Upper lobe of left lung (tissue), 6 donors: ENCODE results near the gene MAB21L4. TPM values are rescaled to one million over a fixed set of nuclear protein-coding genes. Genes with fewer than 3 reads are reported as not detected.

Experiments used
- ATAC-seq, 2 donors: fragments of 200-7000 bp; cut with Tn5 transposase; one replicate each; pipeline ENCODE4 v1.9.1; 2022; ENCODE audit warnings: mild to moderate bottlenecking in 2 of 2, moderate library complexity in 2 of 2; ENCODE audit not compliant: low FRiP score in 2 of 2
- DNase-seq, 2 donors: peaks; one replicate each; pipeline ENCODE4 v3.0.0-alpha.2; 2019 to 2020
- H3K27ac ChIP-seq, 4 donors: fragments of 200-600 bp; sonication (generic); one replicate each; pipeline ENCODE4 v1.5.1; 2016 to 2019
- H3K27me3 ChIP-seq, 4 donors: fragments of 200-600 bp; sonication (generic); one replicate each; pipeline ENCODE4 v1.5.1; 2017 to 2019
- H3K36me3 ChIP-seq, 4 donors: fragments of 200-600 bp; sonication (generic); one replicate each; pipeline ENCODE4 v1.5.1; 2016 to 2019
- H3K4me1 ChIP-seq, 4 donors: fragments of 200-600 bp; sonication (generic); one replicate each; pipeline ENCODE4 v1.5.1; 2018 to 2019
- H3K4me3 ChIP-seq, 4 donors: fragments of 200-600 bp; sonication (generic); one replicate each; pipeline ENCODE4 v1.5.1; 2017 to 2019; ENCODE audit warnings: mild to moderate bottlenecking in 2 of 4, moderate library complexity in 1 of 4
- H3K9me3 ChIP-seq, 4 donors: fragments of 200-600 bp; sonication (generic); one replicate each; pipeline ENCODE4 v1.5.1; 2018 to 2019
- EP300 ChIP-seq, 4 donors: sonication (generic); formaldehyde crosslinking; IDR thresholded peaks; one replicate each; pipeline ENCODE4 v1.5.1; 2017; ENCODE audit warnings: antibody characterized with exemption in 4 of 4, control low read depth in 2 of 4
- POLR2A ChIP-seq, 4 donors: fragments of 450-650 bp; IDR thresholded peaks; one replicate each; pipeline ENCODE4 v1.5.1; 2016 to 2017; ENCODE audit warnings: antibody characterized with exemption in 4 of 4, mild to moderate bottlenecking in 2 of 4
- POLR2AphosphoS5 ChIP-seq, 2 donors: sonication (generic); formaldehyde crosslinking; IDR thresholded peaks; one replicate each; pipeline ENCODE4 v1.5.1; 2017; ENCODE audit warnings: antibody characterized with exemption in 2 of 2
- WGBS, 2 donors: methylation state at CpG; one replicate each; pipeline ENCODE4 v1.1.5; 2017 to 2018; 5-methylcytosine and 5-hydroxymethylcytosine counted together
- total RNA-seq, 6 donors: library from RNA; depleted of rRNA in 4 of 6; stranded (reverse); fragments of >200 nt in 4 of 6; gene quantifications; one replicate each; pipeline versions ENCODE4 v1.1.0 to v1.2.1, GENCODE V29; 2016 to 2021
- TF ChIP-seq, protein P1 (sequence below), 6 experiments: fragments of 450-650 bp in 4 of 6; fragments of 200-600 bp in 2 of 6; sonication (generic) in 2 of 6; IDR thresholded peaks; one replicate each; pipeline ENCODE4 v1.5.1; 2016 to 2019; ENCODE audit warnings: antibody characterized with exemption in 6 of 6
- donor health status: DM: no; HTN: no; CAD: no; lungs with moderate emphysema.
- donor health status: DM: no; HTN: yes; CAD: no; lungs with severe emphysema.

The MAB21L4 gene
- total RNA-seq, 6 donors from 2014 or later = 11.5 to 117 (median 29.0) TPM

DNA sequence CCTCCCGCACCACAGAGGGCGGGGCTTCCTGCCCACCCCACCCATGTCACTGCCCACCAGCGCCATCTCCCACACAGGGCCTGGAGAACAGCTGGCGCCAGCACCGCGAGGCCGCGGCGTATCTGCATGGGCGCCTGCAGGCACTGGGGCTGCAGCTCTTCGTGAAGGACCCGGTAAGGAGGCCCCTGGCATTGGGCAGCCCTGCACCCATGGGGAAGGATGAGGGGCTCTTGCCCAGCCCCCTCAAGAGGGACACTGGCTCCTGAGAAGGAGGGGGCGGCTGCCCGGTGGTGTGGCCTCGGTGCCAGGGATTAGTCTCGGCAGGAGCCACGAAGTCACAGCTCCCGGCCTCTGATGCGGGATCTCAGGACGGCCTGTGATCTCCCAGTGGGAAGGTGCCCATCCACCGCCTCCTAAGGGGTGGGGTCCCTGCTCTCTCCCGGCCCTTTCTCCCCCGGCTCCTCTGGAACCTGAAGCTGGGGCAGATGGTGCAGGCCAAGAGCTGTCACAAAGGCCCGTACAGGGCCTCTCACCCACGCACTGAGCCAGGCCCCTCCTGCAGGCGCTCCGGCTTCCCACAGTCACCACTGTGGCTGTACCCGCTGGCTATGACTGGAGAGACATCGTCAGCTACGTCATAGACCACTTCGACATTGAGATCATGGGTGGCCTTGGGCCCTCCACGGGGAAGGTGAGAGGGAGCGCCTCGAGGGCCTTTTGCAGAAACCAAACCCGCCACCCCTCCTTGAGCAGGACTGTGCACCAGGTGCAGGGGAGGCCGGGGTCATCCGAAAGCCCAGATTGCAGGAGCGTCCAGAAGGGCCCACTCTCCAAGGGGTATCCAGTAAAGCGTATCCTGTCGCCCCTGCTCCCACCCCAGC is 18.3 kb downstream of the MAB21L4 start:
- ATAC-seq (no peak), DNase-seq (peak in 1 of 2 donors; percentile 63)
- Histone ChIP-seq H3K4me1 (no peaks in the 10 kb centered on the region), H3K9me3 (no peaks in the 10 kb centered on the region), H3K27ac (no peak overlapping the region), H3K36me3 (no peaks in the 10 kb centered on the region), H3K4me3 (no peak overlapping the region), H3K27me3 (no peaks in the 10 kb centered on the region)
- TF ChIP-seq EP300 (IDR thresholded peaks at IDR 0.05) = no peak
- TF ChIP-seq, protein P1, sequence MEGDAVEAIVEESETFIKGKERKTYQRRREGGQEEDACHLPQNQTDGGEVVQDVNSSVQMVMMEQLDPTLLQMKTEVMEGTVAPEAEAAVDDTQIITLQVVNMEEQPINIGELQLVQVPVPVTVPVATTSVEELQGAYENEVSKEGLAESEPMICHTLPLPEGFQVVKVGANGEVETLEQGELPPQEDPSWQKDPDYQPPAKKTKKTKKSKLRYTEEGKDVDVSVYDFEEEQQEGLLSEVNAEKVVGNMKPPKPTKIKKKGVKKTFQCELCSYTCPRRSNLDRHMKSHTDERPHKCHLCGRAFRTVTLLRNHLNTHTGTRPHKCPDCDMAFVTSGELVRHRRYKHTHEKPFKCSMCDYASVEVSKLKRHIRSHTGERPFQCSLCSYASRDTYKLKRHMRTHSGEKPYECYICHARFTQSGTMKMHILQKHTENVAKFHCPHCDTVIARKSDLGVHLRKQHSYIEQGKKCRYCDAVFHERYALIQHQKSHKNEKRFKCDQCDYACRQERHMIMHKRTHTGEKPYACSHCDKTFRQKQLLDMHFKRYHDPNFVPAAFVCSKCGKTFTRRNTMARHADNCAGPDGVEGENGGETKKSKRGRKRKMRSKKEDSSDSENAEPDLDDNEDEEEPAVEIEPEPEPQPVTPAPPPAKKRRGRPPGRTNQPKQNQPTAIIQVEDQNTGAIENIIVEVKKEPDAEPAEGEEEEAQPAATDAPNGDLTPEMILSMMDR (IDR thresholded peaks at IDR 0.05) = no peak
- no peak for TF ChIP-seq POLR2A (IDR thresholded peaks at IDR 0.05)
- TF ChIP-seq POLR2AphosphoS5 (IDR thresholded peaks at IDR 0.05) = no peak
- WGBS, 2 donors = 92 to 95% methylated on average over 10 to 40 of the region's 40 CpGs

DNA sequence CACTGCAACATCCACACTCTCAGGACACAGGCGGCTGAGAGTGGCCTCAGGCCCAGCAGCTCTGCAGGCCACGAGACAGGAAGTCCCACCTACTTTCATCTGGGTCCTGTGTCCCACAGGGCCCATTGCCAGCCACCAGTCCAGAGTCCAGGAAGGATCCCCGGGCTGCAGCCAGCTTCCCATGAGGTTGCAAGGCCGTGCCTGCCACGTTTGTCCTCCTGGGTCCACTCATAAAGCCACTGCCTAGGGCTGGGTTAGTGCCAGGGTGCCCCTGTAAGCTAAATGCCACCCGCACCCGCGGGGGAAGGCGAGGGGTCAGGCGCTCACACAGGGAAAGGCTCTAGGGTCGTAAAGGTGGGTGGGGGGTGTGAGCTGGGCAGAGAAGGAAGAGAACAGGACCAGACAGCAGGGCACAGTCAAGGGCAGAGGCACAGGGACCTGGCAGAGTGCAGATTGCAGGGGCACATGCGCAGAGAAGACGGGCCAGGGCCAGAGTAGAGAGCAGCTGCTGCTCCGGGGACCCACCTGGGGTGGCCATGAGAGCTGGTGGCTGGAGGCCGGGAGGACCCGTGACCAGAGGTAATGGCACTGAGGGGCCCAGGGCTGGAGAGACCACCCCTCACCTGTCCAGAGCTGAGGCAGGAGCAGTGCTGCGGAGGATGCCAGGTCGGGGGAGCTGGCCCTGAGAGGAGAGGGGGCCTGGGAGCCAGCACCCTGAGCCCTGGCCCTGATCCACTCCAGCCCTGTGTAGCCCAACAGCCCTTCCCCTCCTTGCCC is 19.3 kb downstream of the MAB21L4 start:
- DNase-seq (peak in 1 of 2 donors; percentile 68), ATAC-seq (peak in 1 of 2 donors; percentile 11)
- Histone ChIP-seq H3K9me3 (no peaks in the 10 kb centered on the region), H3K4me3 (no peak overlapping the region), H3K4me1 (no peaks in the 10 kb centered on the region), H3K27ac (no peak overlapping the region), H3K36me3 (no peaks in the 10 kb centered on the region), H3K27me3 (no peaks in the 10 kb centered on the region)
- TF ChIP-seq POLR2A (IDR thresholded peaks at IDR 0.05) (no peak), EP300 (IDR thresholded peaks at IDR 0.05) (no peak), POLR2AphosphoS5 (IDR thresholded peaks at IDR 0.05) (no peak)
- TF ChIP-seq, protein P1 (IDR thresholded peaks at IDR 0.05) = no peak
- 84 to 87% methylated on average over 13 to 18 of the region's 18 CpGs for WGBS, 2 donors

DNA sequence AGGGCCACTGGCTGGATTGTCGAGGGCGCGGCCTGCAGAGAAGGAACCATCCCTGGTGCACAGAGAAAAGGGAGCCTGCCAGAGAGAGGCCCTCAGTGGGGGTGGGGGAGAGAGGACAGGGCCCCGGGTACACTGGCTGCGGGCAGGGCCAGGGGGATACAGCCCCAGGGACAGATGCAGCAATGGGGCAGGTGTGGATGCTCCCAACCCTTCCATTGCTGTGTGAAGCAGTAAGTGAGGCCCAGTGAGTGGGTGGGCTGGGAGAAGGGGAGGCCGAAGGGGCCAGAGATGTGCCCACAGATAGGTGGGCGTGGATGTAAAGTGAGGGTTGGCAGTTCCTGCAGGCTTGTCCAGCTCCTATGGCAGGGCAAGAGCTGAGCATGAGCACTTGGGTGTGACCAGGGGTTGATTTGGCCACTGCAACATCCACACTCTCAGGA is 19.9 kb downstream of the MAB21L4 start:
- no peaks in the 10 kb centered on the region for H3K27me3 ChIP-seq
- no peaks in the 10 kb centered on the region for H3K9me3 ChIP-seq
- DNase-seq = peak in 1 of 2 donors; percentile 41
- H3K36me3 ChIP-seq = no peaks in the 10 kb centered on the region
- WGBS, 2 donors = 69 to 79% methylated on average over 4 to 7 of the region's 7 CpGs
- no peak overlapping the region for H3K4me3 ChIP-seq
- TF ChIP-seq EP300 (IDR thresholded peaks at IDR 0.05) (no peak), POLR2AphosphoS5 (IDR thresholded peaks at IDR 0.05) (no peak), POLR2A (IDR thresholded peaks at IDR 0.05) (no peak)
- TF ChIP-seq, protein P1 (IDR thresholded peaks at IDR 0.05) = no peak
- H3K4me1 ChIP-seq = no peaks in the 10 kb centered on the region
- no peak for ATAC-seq
- no peak overlapping the region for H3K27ac ChIP-seq

DNA sequence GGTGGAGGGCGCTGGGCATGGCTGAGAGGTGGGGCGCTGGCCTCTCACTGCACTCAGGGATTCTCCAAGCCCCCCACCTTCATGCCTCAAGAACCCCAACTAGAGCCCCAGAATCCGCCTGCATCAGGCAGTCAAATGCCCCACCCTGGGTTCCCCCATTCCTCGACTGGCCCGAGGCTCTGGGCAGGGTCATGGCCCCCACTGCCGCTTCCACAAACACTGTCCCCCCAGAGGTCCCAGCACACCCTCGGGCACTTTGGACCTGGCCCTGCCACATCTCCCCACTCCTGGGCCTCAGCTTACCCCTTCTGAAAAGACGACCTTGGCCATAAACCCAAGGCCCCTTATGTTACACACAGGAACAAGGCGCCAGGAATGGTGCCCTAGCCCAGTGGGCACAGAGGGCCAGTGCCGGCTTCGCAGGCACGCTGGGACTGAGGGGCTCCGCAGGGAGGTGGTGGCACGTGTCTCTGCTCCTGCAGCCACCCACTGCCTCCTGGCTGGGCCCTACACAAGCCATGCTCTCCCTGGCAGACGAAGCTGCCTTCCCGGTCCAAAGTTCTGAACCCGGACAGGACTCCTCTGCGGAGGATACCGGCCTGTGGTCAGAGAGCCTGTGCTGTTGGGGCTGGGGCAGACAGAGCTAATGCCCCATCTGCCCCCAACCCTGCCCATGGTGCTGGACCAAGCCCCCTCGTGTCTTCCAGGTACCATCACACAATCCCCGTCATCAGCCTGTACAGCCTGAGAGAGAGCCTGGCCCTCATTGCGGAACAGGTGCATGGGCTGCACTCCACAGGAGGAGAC is 20.5 kb downstream of the MAB21L4 start:
- no peak for ATAC-seq

More for the DNA sequence above, 20.5 kb downstream of the MAB21L4 start:
- Histone ChIP-seq H3K36me3 (no peaks in the 10 kb centered on the region), H3K4me3 (no peak overlapping the region), H3K4me1 (no peaks in the 10 kb centered on the region), H3K9me3 (no peaks in the 10 kb centered on the region), H3K27me3 (no peaks in the 10 kb centered on the region), H3K27ac (no peak overlapping the region)
- TF ChIP-seq EP300 (IDR thresholded peaks at IDR 0.05) (no peak), POLR2A (IDR thresholded peaks at IDR 0.05) (no peak), POLR2AphosphoS5 (IDR thresholded peaks at IDR 0.05) (no peak)
- TF ChIP-seq, protein P1 (IDR thresholded peaks at IDR 0.05) = no peak
- peak in 1 of 2 donors; percentile 54 for DNase-seq
- 95% methylated on average over 4 to 22 of the region's 22 CpGs for WGBS, 2 donors
